Lower leg skin (tissue), 4 donors: ENCODE data around the gene AJAP1. TPM values are rescaled to one million over a fixed set of nuclear protein-coding genes. Genes with fewer than 3 reads are reported as not detected.

Experiments
- DNase-seq, 2 donors: peaks; one replicate each; pipeline ENCODE4 v3.0.0-alpha.2; 2019; ENCODE audit warnings: low spot score in 2 of 2
- H3K4me3 ChIP-seq: fragments of 200-600 bp; sonication (generic); 2 replicates; pipeline ENCODE4 v1.5.1; 2017; ENCODE audit warnings: mild to moderate bottlenecking, low read depth; ENCODE audit not compliant: poor library complexity, severe bottlenecking
- POLR2A ChIP-seq, 2 donors: fragments of 450-650 bp; IDR thresholded peaks; one replicate each; pipeline ENCODE4 v1.6.1; 2016 to 2017; ENCODE audit warnings: antibody characterized with exemption in 2 of 2, mild to moderate bottlenecking in 1 of 2, moderate library complexity in 1 of 2
- WGBS, 2 donors: methylation state at CpG; one replicate each; pipeline ENCODE4 v1.1.5; 2018; 5-methylcytosine and 5-hydroxymethylcytosine counted together
- intact Hi-C: fragments of 100-400 bp; cut with DNase I; formaldehyde crosslinking; loops from one replicate; pipeline ENCODE4 v1.15.0; 2023; ENCODE audit warnings: low total_unique reads
- total RNA-seq, 4 donors: library from RNA; depleted of rRNA; stranded (reverse); fragments of >200 nt; gene quantifications; one replicate each; pipeline ENCODE4 v1.1.0, GENCODE V29; 2016
- TF ChIP-seq, protein P1 (sequence below), 3 donors: fragments of 450-650 bp; IDR thresholded peaks; one replicate each; pipeline ENCODE4 v1.5.1; 2016; ENCODE audit warnings: antibody characterized with exemption in 3 of 3, mild to moderate bottlenecking in 3 of 3, moderate library complexity in 2 of 3

The AJAP1 gene
- total RNA-seq, 4 donors from 2014 or later, result 0.69 to 1.7 (median 1.3) TPM

DNA sequence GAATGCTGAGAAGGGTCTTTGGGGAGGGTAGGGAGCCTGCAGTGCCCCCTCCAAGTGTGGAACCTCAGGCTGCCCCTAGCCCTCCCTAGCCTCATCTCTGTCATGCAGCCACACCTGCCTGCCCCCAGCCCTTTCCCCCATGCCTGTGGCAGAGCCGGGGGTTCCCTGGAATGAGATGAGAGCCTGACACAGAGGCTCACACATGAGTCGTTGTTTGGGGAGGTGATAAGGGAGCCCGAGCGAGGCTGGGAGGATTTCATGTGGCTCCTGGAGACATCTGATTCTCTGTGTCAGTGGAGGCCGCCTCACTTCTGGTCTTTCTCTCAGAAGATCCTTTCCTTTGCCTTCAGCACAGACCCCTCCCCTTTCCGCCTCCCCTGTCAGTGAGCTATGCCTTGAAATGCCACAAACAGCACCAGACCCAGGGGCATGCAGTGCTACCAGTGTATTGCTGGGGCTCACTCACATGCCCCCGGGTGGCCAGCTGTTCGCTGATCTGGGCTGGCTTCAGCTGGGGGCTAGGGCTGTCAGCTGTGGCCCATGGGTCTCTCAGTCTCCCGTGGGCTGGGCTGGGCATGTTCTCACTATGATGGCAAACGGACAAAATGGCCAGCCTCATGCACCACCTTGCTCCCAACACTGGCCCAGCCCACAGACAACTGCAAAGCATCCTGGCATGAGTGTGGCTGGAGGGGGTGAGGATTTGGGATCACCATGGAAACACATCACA is 102.6 kb downstream of the AJAP1 start:
- intact Hi-C loops, result no loop called here
- 70 to 84% methylated on average over 9 to 10 of the region's 10 CpGs for WGBS, 2 donors
- no peak for TF ChIP-seq POLR2A (IDR thresholded peaks at IDR 0.05)
- TF ChIP-seq, protein P1, sequence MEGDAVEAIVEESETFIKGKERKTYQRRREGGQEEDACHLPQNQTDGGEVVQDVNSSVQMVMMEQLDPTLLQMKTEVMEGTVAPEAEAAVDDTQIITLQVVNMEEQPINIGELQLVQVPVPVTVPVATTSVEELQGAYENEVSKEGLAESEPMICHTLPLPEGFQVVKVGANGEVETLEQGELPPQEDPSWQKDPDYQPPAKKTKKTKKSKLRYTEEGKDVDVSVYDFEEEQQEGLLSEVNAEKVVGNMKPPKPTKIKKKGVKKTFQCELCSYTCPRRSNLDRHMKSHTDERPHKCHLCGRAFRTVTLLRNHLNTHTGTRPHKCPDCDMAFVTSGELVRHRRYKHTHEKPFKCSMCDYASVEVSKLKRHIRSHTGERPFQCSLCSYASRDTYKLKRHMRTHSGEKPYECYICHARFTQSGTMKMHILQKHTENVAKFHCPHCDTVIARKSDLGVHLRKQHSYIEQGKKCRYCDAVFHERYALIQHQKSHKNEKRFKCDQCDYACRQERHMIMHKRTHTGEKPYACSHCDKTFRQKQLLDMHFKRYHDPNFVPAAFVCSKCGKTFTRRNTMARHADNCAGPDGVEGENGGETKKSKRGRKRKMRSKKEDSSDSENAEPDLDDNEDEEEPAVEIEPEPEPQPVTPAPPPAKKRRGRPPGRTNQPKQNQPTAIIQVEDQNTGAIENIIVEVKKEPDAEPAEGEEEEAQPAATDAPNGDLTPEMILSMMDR (IDR thresholded peaks at IDR 0.05), result no peak
- H3K4me3 ChIP-seq, result no peak overlapping the region
- no peak for DNase-seq

DNA sequence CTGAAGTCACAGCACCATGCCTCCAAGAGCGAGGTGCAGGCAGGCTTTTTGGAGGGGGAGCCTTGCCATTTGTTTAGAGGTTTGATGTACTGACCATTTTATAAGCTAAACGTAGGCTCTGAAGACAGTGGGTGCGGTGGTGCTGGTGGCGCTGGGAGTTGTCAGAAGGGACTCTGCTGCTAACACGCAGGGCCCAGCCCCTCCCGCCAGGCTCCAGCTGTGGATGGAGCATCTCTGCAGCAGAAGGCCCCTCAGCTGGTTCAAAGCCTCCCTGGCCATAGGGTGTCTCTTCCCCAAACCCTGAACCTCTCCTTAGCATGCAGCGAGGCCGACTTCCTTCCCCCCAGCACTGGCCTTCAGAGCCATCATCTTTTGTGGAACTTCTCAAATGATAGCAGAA is 105.3 kb downstream of the AJAP1 start:
- H3K4me3 ChIP-seq, result no peak overlapping the region
- no peak for TF ChIP-seq POLR2A (IDR thresholded peaks at IDR 0.05)
- TF ChIP-seq, protein P1 (IDR thresholded peaks at IDR 0.05), result no peak
- intact Hi-C loops, result no loop called here
- WGBS, 2 donors, result 88% methylated on average over 6 to 7 of the region's 8 CpGs
- no peak for DNase-seq

DNA sequence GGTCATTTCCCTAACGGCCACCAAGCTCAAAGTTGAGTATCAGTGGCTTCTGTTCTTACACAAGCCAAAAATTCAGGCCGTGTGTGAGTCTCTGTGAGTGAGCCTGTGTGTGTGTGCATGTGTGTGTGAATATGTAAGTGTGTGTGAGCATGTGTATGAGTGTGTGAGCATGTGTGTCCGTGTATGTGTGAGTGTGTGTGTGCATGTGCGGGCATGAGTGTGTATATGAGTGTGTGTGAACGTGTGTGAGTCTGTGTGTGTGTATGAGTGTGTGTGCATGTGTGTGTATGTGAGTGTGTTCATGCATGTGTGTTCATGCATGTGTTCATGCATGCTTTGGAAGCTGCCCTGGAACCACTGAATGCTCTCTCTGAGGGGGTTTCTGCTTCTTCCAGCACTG is 105.7 kb downstream of the AJAP1 start:
- no peak overlapping the region for H3K4me3 ChIP-seq
- 77% methylated on average over 5 of the region's 5 CpGs for WGBS, 2 donors
- no peak for DNase-seq
- intact Hi-C loops, result no loop called here
- TF ChIP-seq, protein P1 (IDR thresholded peaks at IDR 0.05), result no peak
- no peak for TF ChIP-seq POLR2A (IDR thresholded peaks at IDR 0.05)

DNA sequence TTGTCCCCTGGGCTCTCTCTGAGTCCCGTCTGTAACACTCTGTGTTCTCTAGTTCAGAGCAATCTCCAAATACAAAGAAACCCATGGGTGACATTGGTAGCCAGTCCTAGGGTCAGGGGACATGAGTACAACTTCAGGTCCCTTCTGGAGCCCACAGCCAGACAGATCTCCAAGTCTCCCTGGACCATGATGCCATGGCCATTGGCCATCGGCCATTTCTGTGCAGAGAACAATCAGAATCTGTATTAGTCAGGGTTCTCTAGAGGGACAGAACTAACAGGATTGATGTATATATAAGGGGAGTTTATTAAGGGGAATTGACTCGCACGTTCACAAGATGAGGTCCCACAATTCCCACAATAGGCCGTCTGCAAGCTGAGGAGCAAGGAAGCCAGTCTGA is 106.9 kb downstream of the AJAP1 start:
- intact Hi-C loops, result no loop called here
- no peak for DNase-seq
- TF ChIP-seq, protein P1 (IDR thresholded peaks at IDR 0.05), result no peak
- no peak for TF ChIP-seq POLR2A (IDR thresholded peaks at IDR 0.05)
- 88 to 89% methylated on average over 5 of the region's 5 CpGs for WGBS, 2 donors
- no peak overlapping the region for H3K4me3 ChIP-seq

DNA sequence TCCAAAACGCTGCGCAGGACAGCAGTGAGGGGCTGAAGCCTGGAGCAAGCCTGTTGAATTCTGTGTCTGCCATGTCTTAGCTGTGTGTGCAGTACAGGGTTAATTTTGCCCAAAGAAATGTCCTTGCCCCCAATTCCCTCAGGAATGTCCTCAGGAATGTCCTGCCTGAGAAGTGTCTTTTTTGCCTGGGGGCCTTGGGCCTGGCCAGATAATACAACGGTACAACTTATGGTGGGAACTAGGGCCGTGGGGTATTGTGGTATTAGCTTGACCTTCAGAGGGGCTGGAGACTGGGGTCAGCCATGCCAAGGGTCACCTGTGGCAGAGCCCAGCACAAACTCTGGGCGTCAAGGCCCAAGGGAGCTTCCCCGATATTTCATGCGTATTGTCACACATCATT is 107.7 kb downstream of the AJAP1 start:
- no peak overlapping the region for H3K4me3 ChIP-seq
- TF ChIP-seq, protein P1 (IDR thresholded peaks at IDR 0.05), result no peak
- no peak for TF ChIP-seq POLR2A (IDR thresholded peaks at IDR 0.05)
- no peak for DNase-seq
- 79 to 81% methylated on average over 7 of the region's 7 CpGs for WGBS, 2 donors
- intact Hi-C loops, result no loop called here

DNA sequence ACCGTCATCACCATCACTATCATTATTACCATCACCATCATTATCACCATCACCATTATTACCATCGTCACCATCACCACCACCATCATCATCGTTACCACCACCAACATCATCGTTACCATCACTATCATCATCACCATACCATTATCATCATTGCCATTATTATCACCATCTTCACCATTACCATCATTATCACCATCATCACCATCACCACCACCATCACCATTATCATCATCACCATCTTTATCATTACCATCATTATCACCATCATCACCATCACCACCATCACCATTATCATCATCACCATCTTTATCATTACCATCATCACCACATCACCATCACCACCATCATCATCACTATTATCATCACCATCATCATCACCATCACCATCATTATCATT is 112.9 kb downstream of the AJAP1 start:
- WGBS, 2 donors, result 94 to 95% methylated on average over 4 of the region's 4 CpGs
- no peak overlapping the region for H3K4me3 ChIP-seq
- DNase-seq, result no peak
- intact Hi-C loops, result no loop called here
- no peak for TF ChIP-seq POLR2A (IDR thresholded peaks at IDR 0.05)
- TF ChIP-seq, protein P1 (IDR thresholded peaks at IDR 0.05), result no peak
